B cell (primary cell): Measurements from ENCODE around the gene PACSIN3. TPM values are rescaled to one million over a fixed set of nuclear protein-coding genes. Genes with fewer than 3 reads are reported as not detected.

Experiments
- ATAC-seq: fragments of 200-7000 bp; cut with Tn5 transposase; one replicate; pipeline ENCODE4 v1.10.0; 2021; ENCODE audit warnings: low read depth, mild to moderate bottlenecking, moderate number of reproducible peaks, moderate library complexity
- CTCF ChIA-PET: fragments of 350-600 bp; sonication (Branson Sonifier 250); formaldehyde crosslinking; loops from one replicate; lab custom pipeline; 2021; ENCODE audit warnings: antibody characterized with exemption, inconsistent platforms; lab: Charles Lee
- POLR2A ChIA-PET: fragments of 350-600 bp; sonication (Branson Sonifier 250); formaldehyde crosslinking; loops from one replicate; lab custom pipeline; 2021; ENCODE audit warnings: antibody characterized with exemption; lab: Charles Lee
- DNase-seq: peaks from one replicate; pipeline ENCODE4 v3.0.0; 2013
- H2AFZ ChIP-seq: 2 replicates; pipeline ENCODE4 v1.6.1; 2012; ENCODE audit warnings: mild to moderate bottlenecking, low read depth, low read length; ENCODE audit not compliant: insufficient read depth, poor library complexity, severe bottlenecking
- H3K27ac ChIP-seq, 2 donors: 1 replicate in 1 of 2; 2 replicates in 1 of 2; pipeline ENCODE4 v1.5.1; 2012 to 2013; ENCODE audit warnings: low read length in 2 of 2, mild to moderate bottlenecking in 2 of 2, moderate library complexity in 1 of 2
- H3K27me3 ChIP-seq, 4 experiments: fragments of 200-600 bp in 1 of 4; sonication (generic) in 1 of 4; replicated peaks in 1 of 4; 1 replicate in 2 of 4; 2 replicates in 2 of 4; pipeline versions ENCODE4 v1.6.1 to v1.7.0; 2013 to 2016; ENCODE audit warnings: low read length in 3 of 4, mild to moderate bottlenecking in 2 of 4, mixed read lengths in 1 of 4, moderate library complexity in 1 of 4; ENCODE audit not compliant: insufficient read depth in 4 of 4, control insufficient read depth in 3 of 4; ENCODE audit errors: control extremely low read depth in 1 of 4
- H3K36me3 ChIP-seq, 2 experiments: replicated peaks in 1 of 2; 1 replicate in 1 of 2; 2 replicates in 1 of 2; pipeline versions ENCODE4 v1.6.1 to v1.7.1; 2013; ENCODE audit warnings: low read length in 1 of 2; ENCODE audit not compliant: insufficient read depth in 2 of 2, control insufficient read depth in 1 of 2; ENCODE audit errors: control extremely low read depth in 1 of 2, extremely low read depth in 1 of 2
- H3K4me1 ChIP-seq, 2 donors: fragments of 200-600 bp in 1 of 2; sonication (generic) in 1 of 2; 1 replicate in 1 of 2; 2 replicates in 1 of 2; pipeline versions ENCODE4 v1.5.1 to v1.6.1; 2013 to 2017; ENCODE audit warnings: low read length in 2 of 2; ENCODE audit not compliant: control insufficient read depth in 2 of 2, insufficient read depth in 2 of 2
- H3K4me2 ChIP-seq: replicated peaks from 2 replicates; pipeline ENCODE3; 2012; ENCODE audit warnings: mild to moderate bottlenecking, low read depth, low read length; ENCODE audit not compliant: poor library complexity, severe bottlenecking
- H3K4me3 ChIP-seq, 5 experiments: fragments of 200-600 bp in 1 of 5; sonication (generic) in 1 of 5; 1 replicate in 3 of 5; 2 replicates in 2 of 5; pipeline versions ENCODE4 v1.5.1 to v1.7.0; 2011 to 2016; ENCODE audit warnings: low read length in 4 of 5, mild to moderate bottlenecking in 4 of 5, low read depth in 2 of 5, control low read depth in 1 of 5, moderate library complexity in 1 of 5; ENCODE audit not compliant: insufficient read depth in 1 of 5; ENCODE audit errors: control extremely low read depth in 1 of 5, extremely low read depth in 1 of 5
- H3K79me2 ChIP-seq: fragments of 200-600 bp; sonication (generic); one replicate; pipeline ENCODE4 v1.6.0; 2016; ENCODE audit warnings: low read length; ENCODE audit not compliant: control insufficient read depth, insufficient read depth
- H3K9ac ChIP-seq: fragments of 200-600 bp; sonication (generic); 2 replicates; pipeline ENCODE4 v1.6.1; 2017; ENCODE audit warnings: mild to moderate bottlenecking, low read length, moderate library complexity
- H3K9me3 ChIP-seq, 3 donors: one replicate each; pipeline versions ENCODE4 v1.6.1 to v1.7.1; 2013; ENCODE audit warnings: low read length in 2 of 3; ENCODE audit not compliant: control insufficient read depth in 2 of 3, insufficient read depth in 1 of 3; ENCODE audit errors: control extremely low read depth in 1 of 3
- H4K20me1 ChIP-seq: 2 replicates; pipeline ENCODE4 v1.6.0; 2012; ENCODE audit warnings: mild to moderate bottlenecking, low read length; ENCODE audit not compliant: insufficient read depth, control insufficient read depth, poor library complexity, severe bottlenecking
- H3K27ac Mint-ChIP-seq: one replicate; pipeline ENCODE4 v1.8.0; 2021; ENCODE audit warnings: mixed read lengths
- H3K27me3 Mint-ChIP-seq: one replicate; pipeline ENCODE4 v1.8.0; 2021; ENCODE audit warnings: mixed read lengths
- H3K4me1 Mint-ChIP-seq: one replicate; pipeline ENCODE4 v1.8.0; 2021; ENCODE audit warnings: mixed read lengths
- H3K4me3 Mint-ChIP-seq: one replicate; pipeline ENCODE4 v1.8.0; 2021; ENCODE audit warnings: mixed read lengths
- H3K9me3 Mint-ChIP-seq: one replicate; pipeline ENCODE4 v1.8.0; 2022; ENCODE audit warnings: mixed read lengths; ENCODE audit not compliant: insufficient read depth
- EZH2 ChIP-seq: IDR thresholded peaks from 2 replicates; pipeline ENCODE4 v1.6.1; 2012; ENCODE audit warnings: borderline replicate concordance, low read depth, mild to moderate bottlenecking, moderate library complexity, low read length; ENCODE audit not compliant: insufficient read depth, poor library complexity, severe bottlenecking
- WGBS: methylation state at CpG from one replicate; pipeline ENCODE4 v1.1.5; 2013; ENCODE audit warnings: missing lambda C conversion rate; ENCODE audit not compliant: insufficient coverage; 5-methylcytosine and 5-hydroxymethylcytosine counted together
- intact Hi-C: fragments of 100-400 bp; cut with micrococcal nuclease; formaldehyde crosslinking; loops from one replicate; pipeline ENCODE4 v1.10.0; 2022
- polyA plus RNA-seq: library from polyadenylated mRNA; depleted of rRNA; stranded (reverse); fragments of >200 nt; gene quantifications from 2 replicates; pipeline ENCODE4 v1.2.3, GENCODE V29; 2012
- total RNA-seq, 2 donors: library from RNA; stranded (reverse); fragments of 120-200 nt in 1 of 2; gene quantifications; 1 replicate in 1 of 2; 2 replicates in 1 of 2; pipeline versions ENCODE4 v1.2.3 to v1.2.4, GENCODE V29; 2013 to 2022
- TF ChIP-seq, protein P1 (sequence below): fragments of 200-600 bp; IDR thresholded peaks from one replicate; pipeline ENCODE4 v1.8.0; 2022; ENCODE audit warnings: antibody characterized with exemption, mild to moderate bottlenecking

The PACSIN3 gene
- total and polyA plus RNA-seq, 2 donors (not counting 1 experiment from before 2014, with no cell fraction given) = 2.1 TPM; not detected in 1

DNA sequence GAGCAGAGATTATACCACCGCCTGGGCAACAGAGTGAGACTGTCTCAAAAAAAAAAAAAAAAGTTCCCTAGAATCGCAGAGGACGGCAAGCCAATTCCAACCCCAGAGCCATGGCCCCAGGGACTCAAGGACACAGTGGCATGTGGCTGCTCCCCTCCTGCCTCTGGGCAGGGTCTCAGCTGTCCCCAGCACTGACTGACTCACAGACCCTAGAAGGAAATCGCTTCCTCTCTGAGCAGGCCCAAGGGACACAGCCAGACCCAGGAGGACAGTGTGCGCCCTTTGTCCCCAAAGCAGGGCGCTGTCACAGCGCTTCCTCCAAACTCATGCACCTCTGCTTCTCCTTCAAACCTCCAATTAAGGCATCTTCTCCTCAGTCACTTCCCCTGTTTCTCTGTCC lies 2.3 kb downstream of the PACSIN3 start:
- peak; percentile 7 for DNase-seq
- peaks cover 0 to 13% (median 0%) of the 10 kb centered on the region in 3 donors for H3K9me3 ChIP-seq
- POLR2A ChIA-PET = interaction anchor here (0.6 kb wide), 1 partner anchor 30 kb away, joined by 3 read pairs; no protein-coding TSS in a partner anchor

More for the DNA sequence above, 2.3 kb downstream of the PACSIN3 start:
- peaks cover 19 to 24% of the 10 kb centered on the region in 2 donors for H3K4me1 ChIP-seq
- no peak overlapping the region for H3K4me3 ChIP-seq
- no peak overlapping the region for H3K4me3 Mint-ChIP-seq
- ATAC-seq = no peak
- no peak for TF ChIP-seq EZH2
- TF ChIP-seq, protein P1, sequence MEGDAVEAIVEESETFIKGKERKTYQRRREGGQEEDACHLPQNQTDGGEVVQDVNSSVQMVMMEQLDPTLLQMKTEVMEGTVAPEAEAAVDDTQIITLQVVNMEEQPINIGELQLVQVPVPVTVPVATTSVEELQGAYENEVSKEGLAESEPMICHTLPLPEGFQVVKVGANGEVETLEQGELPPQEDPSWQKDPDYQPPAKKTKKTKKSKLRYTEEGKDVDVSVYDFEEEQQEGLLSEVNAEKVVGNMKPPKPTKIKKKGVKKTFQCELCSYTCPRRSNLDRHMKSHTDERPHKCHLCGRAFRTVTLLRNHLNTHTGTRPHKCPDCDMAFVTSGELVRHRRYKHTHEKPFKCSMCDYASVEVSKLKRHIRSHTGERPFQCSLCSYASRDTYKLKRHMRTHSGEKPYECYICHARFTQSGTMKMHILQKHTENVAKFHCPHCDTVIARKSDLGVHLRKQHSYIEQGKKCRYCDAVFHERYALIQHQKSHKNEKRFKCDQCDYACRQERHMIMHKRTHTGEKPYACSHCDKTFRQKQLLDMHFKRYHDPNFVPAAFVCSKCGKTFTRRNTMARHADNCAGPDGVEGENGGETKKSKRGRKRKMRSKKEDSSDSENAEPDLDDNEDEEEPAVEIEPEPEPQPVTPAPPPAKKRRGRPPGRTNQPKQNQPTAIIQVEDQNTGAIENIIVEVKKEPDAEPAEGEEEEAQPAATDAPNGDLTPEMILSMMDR = no peak
- H3K27ac Mint-ChIP-seq = no peak overlapping the region
- H3K36me3 ChIP-seq = no peaks in the 10 kb centered on the region
- no peak overlapping the region for H3K4me2 ChIP-seq
- CTCF ChIA-PET = interaction anchor here (1.7 kb wide), 1 partner anchor 75 kb away, joined by 5 read pairs; no protein-coding TSS in a partner anchor
- H3K27ac ChIP-seq = no peak overlapping the region
- intact Hi-C loops = no loop called here
- no peaks in the 10 kb centered on the region for H3K9me3 Mint-ChIP-seq
- no peak overlapping the region for H2AFZ ChIP-seq
- peaks cover 10% of the 10 kb centered on the region for H3K27me3 Mint-ChIP-seq
- H4K20me1 ChIP-seq = no peaks in the 10 kb centered on the region
- H3K27me3 ChIP-seq = peaks cover 0 to 44% (median 15%) of the 10 kb centered on the region in 4 experiments
- 86% methylated on average over 7 of the region's 7 CpGs for WGBS
- H3K9ac ChIP-seq = no peak overlapping the region
- peaks cover 16% of the 10 kb centered on the region for H3K4me1 Mint-ChIP-seq
- peaks cover 3% of the 10 kb centered on the region for H3K79me2 ChIP-seq
